Esophagus muscularis mucosa (tissue), 4 donors: Measurements from ENCODE around the gene TNFAIP8L1. TPM values are rescaled to one million over a fixed set of nuclear protein-coding genes. Genes with fewer than 3 reads are reported as not detected.

Experiments
- DNase-seq: peaks from one replicate; pipeline ENCODE4 v3.0.0-alpha.2; 2017; ENCODE audit errors: extremely low spot score
- H3K27ac ChIP-seq, 4 donors: fragments of 200-600 bp; sonication (generic); replicated peaks in 1 of 4; 1 replicate in 3 of 4; 2 replicates in 1 of 4; pipeline ENCODE4 v1.5.1; 2016 to 2019; ENCODE audit warnings: mild to moderate bottlenecking in 1 of 4
- H3K27me3 ChIP-seq, 4 donors: fragments of 200-600 bp; sonication (generic); one replicate each; pipeline versions ENCODE4 v1.5.1 to v1.6.0; 2016 to 2019
- H3K36me3 ChIP-seq, 4 donors: fragments of 200-600 bp; sonication (generic); one replicate each; pipeline ENCODE4 v1.5.1; 2016 to 2019
- H3K4me1 ChIP-seq, 4 donors: fragments of 200-600 bp; sonication (generic); one replicate each; pipeline ENCODE4 v1.5.1; 2016 to 2019
- H3K4me3 ChIP-seq, 4 donors: fragments of 200-600 bp; sonication (generic); 1 replicate in 2 of 4; 2 replicates in 2 of 4; pipeline ENCODE4 v1.5.1; 2016 to 2019; ENCODE audit warnings: mild to moderate bottlenecking in 4 of 4, moderate library complexity in 1 of 4
- H3K9me3 ChIP-seq, 4 donors: fragments of 200-600 bp; sonication (generic); 1 replicate in 3 of 4; 2 replicates in 1 of 4; pipeline ENCODE4 v1.5.1; 2016 to 2019
- EP300 ChIP-seq: sonication (generic); formaldehyde crosslinking; IDR thresholded peaks from one replicate; pipeline ENCODE4 v1.6.1; 2017; ENCODE audit warnings: antibody characterized with exemption
- POLR2A ChIP-seq: fragments of 450-650 bp; IDR thresholded peaks from one replicate; pipeline ENCODE4 v1.6.1; 2017; ENCODE audit warnings: antibody characterized with exemption, moderate library complexity, mild to moderate bottlenecking, low read depth
- POLR2AphosphoS5 ChIP-seq, 2 donors: sonication (generic); formaldehyde crosslinking; IDR thresholded peaks; one replicate each; pipeline ENCODE4 v1.6.1; 2017; ENCODE audit warnings: antibody characterized with exemption in 2 of 2
- WGBS: methylation state at CpG from one replicate; pipeline ENCODE4 v1.1.5; 2018; 5-methylcytosine and 5-hydroxymethylcytosine counted together
- intact Hi-C: fragments of 100-400 bp; cut with DNase I; formaldehyde crosslinking; loops from one replicate; pipeline ENCODE4 v1.15.1; 2023
- total RNA-seq, 4 donors: library from RNA; depleted of rRNA; stranded (reverse); fragments of >200 nt; gene quantifications; one replicate each; pipeline versions ENCODE4 v1.1.0 to v1.2.1, GENCODE V29; 2016
- TF ChIP-seq, protein P1 (sequence below), 3 experiments: fragments of 200-600 bp in 2 of 3; fragments of 450-650 bp in 1 of 3; sonication (generic) in 2 of 3; IDR thresholded peaks; one replicate each; pipeline ENCODE4 v1.5.1; 2017 to 2019; ENCODE audit warnings: antibody characterized with exemption in 3 of 3, mild to moderate bottlenecking in 2 of 3, moderate library complexity in 1 of 3

TNFAIP8L1 gene
- total RNA-seq, 4 donors from 2014 or later = 5.5 to 16.5 (median 13.2) TPM

DNA sequence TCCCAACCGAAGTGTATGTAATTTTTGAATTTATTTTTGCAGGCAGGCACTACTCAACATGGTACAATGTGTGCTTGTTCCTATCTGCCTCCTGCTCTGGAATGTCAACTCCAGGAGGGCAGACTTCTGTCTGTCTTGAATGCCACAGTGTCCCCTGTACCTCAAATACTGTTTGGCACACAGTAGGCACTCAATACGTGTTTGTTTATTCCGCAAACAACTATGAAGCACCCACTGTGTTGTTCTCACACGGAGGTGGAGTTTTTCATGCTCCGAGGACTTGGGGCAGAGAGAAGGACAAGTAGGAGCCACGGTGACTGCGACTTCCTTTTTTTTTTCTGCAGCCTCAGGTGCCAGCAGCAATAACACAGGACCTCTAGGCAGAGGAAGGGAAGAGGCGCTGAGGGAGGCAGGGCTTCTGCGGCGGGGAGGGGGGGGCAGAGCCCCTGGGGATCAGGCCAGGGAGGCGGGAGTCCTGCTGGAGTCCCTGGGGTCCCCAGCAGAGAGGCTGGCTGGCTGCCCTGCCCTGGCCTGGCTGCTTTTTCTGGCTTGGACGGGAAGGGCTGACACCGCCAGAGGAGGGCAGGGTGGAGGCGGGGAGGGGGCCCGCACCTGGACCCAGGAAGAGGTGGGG, 29.3 kb upstream of the TNFAIP8L1 start:
- DNase-seq = no peak
- H3K4me1 ChIP-seq = peaks cover 12 to 22% (median 15%) of the 10 kb centered on the region in 4 donors
- TF ChIP-seq POLR2A = no peak
- no peak for TF ChIP-seq POLR2AphosphoS5 (IDR thresholded peaks at IDR 0.05)
- TF ChIP-seq, protein P1, sequence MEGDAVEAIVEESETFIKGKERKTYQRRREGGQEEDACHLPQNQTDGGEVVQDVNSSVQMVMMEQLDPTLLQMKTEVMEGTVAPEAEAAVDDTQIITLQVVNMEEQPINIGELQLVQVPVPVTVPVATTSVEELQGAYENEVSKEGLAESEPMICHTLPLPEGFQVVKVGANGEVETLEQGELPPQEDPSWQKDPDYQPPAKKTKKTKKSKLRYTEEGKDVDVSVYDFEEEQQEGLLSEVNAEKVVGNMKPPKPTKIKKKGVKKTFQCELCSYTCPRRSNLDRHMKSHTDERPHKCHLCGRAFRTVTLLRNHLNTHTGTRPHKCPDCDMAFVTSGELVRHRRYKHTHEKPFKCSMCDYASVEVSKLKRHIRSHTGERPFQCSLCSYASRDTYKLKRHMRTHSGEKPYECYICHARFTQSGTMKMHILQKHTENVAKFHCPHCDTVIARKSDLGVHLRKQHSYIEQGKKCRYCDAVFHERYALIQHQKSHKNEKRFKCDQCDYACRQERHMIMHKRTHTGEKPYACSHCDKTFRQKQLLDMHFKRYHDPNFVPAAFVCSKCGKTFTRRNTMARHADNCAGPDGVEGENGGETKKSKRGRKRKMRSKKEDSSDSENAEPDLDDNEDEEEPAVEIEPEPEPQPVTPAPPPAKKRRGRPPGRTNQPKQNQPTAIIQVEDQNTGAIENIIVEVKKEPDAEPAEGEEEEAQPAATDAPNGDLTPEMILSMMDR (IDR thresholded peaks at IDR 0.05) = no peak
- no peak for TF ChIP-seq EP300
- 19% methylated on average over 13 of the region's 15 CpGs for WGBS
- H3K27ac ChIP-seq = no peak overlapping the region
- H3K4me3 ChIP-seq = no peak overlapping the region
- H3K27me3 ChIP-seq = peaks cover 0 to 54% (median 6%) of the 10 kb centered on the region in 4 donors
- no peaks in the 10 kb centered on the region for H3K36me3 ChIP-seq
- intact Hi-C loops = no loop called here
- H3K9me3 ChIP-seq = no peaks in the 10 kb centered on the region

DNA sequence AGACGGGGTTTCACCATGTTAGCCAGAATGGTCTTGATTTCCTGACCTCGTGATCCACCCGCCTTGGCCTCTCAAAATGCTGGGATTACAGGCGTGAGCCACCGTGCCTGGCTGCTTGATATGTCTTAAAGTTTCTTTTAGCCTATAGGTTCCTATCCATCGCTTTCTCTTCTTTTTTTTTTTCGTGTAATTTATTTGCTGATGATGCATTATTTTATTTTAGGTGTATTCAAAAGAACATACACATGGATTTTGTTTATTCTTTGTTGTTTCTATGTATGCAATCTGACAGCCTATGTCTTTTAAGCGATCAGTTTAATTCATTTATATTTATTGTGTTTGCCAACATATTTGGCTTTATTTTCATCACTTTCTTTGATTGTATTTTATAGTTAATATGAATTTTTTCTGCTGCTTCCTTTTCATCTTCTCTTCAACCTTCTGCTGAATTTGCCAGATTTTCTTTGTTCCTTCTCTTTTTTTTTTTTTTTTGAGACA, 26.0 kb upstream of the TNFAIP8L1 start:
- 87% methylated on average over 8 of the region's 8 CpGs for WGBS
- intact Hi-C loops = no loop called here
- Histone ChIP-seq H3K4me1 (peaks cover 4 to 11% (median 9%) of the 10 kb centered on the region in 4 donors), H3K27ac (no peak overlapping the region), H3K9me3 (no peaks in the 10 kb centered on the region), H3K36me3 (no peaks in the 10 kb centered on the region), H3K27me3 (peaks cover 0 to 28% (median 0%) of the 10 kb centered on the region in 4 donors), H3K4me3 (no peak overlapping the region)
- DNase-seq = no peak
- TF ChIP-seq, protein P1 (IDR thresholded peaks at IDR 0.05) = no peak
- TF ChIP-seq POLR2A (no peak), EP300 (no peak), POLR2AphosphoS5 (IDR thresholded peaks at IDR 0.05) (no peak)

DNA sequence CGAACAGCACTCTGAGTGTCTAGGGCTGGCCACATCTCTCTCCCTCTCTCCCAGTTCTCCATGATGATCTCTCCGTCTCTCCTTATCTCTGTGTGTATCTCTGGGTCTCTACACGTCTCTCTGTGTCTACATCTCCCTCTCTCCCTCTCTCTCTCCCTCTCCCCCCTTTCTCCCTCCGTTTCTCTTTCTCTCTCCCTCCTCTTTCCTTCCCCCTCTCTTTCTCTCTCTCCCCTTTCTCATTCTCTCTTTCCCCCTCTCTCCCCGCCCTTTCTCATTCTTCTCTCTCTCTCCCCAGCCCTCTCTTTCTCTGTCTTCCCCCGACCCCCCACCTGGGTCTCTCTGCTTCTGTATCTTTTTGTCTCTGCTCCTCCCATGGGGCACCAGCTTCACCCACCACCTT, 21.3 kb upstream of the TNFAIP8L1 start:
- intact Hi-C loops = no loop called here
- H3K4me3 ChIP-seq = no peak overlapping the region
- H3K9me3 ChIP-seq = no peaks in the 10 kb centered on the region
- peaks cover 0 to 34% (median 2%) of the 10 kb centered on the region in 4 donors for H3K27me3 ChIP-seq
- no peaks in the 10 kb centered on the region for H3K36me3 ChIP-seq
- no peak for TF ChIP-seq EP300
- no peak for TF ChIP-seq POLR2AphosphoS5 (IDR thresholded peaks at IDR 0.05)
- TF ChIP-seq, protein P1 (IDR thresholded peaks at IDR 0.05) = no peak
- no peak for TF ChIP-seq POLR2A
- no peak for DNase-seq
- H3K27ac ChIP-seq = no peak overlapping the region
- no peaks in the 10 kb centered on the region for H3K4me1 ChIP-seq
- WGBS = 58% methylated on average over 6 of the region's 6 CpGs

DNA sequence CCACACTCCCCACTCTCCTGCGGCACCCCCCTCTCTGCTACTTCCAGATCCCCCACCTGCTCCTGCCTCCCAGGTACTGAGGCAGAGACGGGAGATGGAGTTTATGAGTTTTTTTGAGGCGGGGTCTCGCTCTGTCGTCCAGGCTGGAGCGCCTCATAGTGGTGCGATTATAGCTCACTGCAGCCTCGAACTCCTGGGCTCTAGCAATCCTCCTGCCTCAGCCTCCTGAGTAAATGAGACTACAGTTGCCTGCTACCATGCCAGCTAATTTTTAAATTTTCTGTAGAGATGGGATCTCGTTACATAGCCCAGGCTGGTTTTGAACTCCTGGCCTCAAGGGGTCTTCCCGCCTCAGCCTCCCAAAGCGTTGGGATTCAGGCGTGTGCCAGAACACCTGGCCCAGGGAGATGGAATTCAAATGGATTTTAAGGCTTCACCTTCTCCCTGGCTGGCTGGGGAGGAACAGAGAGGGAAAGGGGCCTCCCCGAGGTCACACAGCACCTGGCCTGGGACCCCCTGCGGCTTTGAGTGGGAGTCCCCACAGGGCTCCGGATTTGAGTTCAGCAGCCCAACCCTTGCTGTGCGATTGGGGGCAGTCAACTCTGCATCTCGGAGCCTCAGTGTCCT, 19.5 kb upstream of the TNFAIP8L1 start:
- Histone ChIP-seq H3K27ac (no peak overlapping the region), H3K27me3 (peaks cover 0 to 52% (median 2%) of the 10 kb centered on the region in 4 donors), H3K36me3 (no peaks in the 10 kb centered on the region), H3K9me3 (no peaks in the 10 kb centered on the region), H3K4me3 (no peak overlapping the region), H3K4me1 (no peaks in the 10 kb centered on the region)
- intact Hi-C loops = no loop called here
- no peak for TF ChIP-seq POLR2A
- TF ChIP-seq POLR2AphosphoS5 (IDR thresholded peaks at IDR 0.05) = no peak
- no peak for TF ChIP-seq EP300
- TF ChIP-seq, protein P1 (IDR thresholded peaks at IDR 0.05) = no peak
- WGBS = 75% methylated on average over 13 of the region's 17 CpGs
- no peak for DNase-seq
